Loucy (cell line): ENCODE measurements around the gene DHRS12.
A peak's percentile ranks its signal among the peaks of the same experiment; 100 is the strongest.

ENCODE experiments used
- H2AFZ ChIP-seq: fragments of 200-600 bp; sonication (generic); 2 replicates; pipeline ENCODE4 v1.6.0; 2016; ENCODE audit warnings: antibody characterized with exemption, mild to moderate bottlenecking, low read length, moderate library complexity
- H3F3A ChIP-seq: fragments of 200-600 bp; 2 replicates; pipeline ENCODE4 v1.6.0; 2016; ENCODE audit warnings: antibody characterized with exemption, low read depth, mild to moderate bottlenecking
- H3K27me3 ChIP-seq: fragments of 200-600 bp; sonication (generic); 2 replicates; pipeline ENCODE4 v1.6.1; 2014; ENCODE audit warnings: low read length, mild to moderate bottlenecking; ENCODE audit not compliant: insufficient read depth, poor library complexity, severe bottlenecking
- H3K36me3 ChIP-seq: fragments of 200-600 bp; sonication (generic); 2 replicates; pipeline ENCODE4 v1.6.1; 2016; ENCODE audit warnings: low read length; ENCODE audit not compliant: insufficient read depth
- H3K4me1 ChIP-seq: fragments of 200-600 bp; sonication (generic); 2 replicates; pipeline ENCODE4 v1.5.1; 2014; ENCODE audit warnings: low read length, mild to moderate bottlenecking; ENCODE audit not compliant: insufficient read depth, poor library complexity, severe bottlenecking
- H3K4me2 ChIP-seq: fragments of 200-600 bp; sonication (generic); 2 replicates; pipeline ENCODE4 v1.6.0; 2014; ENCODE audit warnings: antibody characterized with exemption, low read length, low read depth, mild to moderate bottlenecking; ENCODE audit not compliant: poor library complexity, severe bottlenecking
- H3K4me3 ChIP-seq: fragments of 200-600 bp; sonication (generic); 2 replicates; pipeline ENCODE4 v1.5.1; 2014; ENCODE audit warnings: low read length, mild to moderate bottlenecking, mixed read lengths; ENCODE audit not compliant: poor library complexity, severe bottlenecking
- H3K79me2 ChIP-seq: fragments of 200-600 bp; sonication (generic); 2 replicates; pipeline ENCODE4 v1.6.1; 2014; ENCODE audit warnings: low read length; ENCODE audit not compliant: insufficient read depth
- H3K9ac ChIP-seq: fragments of 200-600 bp; sonication (generic); 2 replicates; pipeline ENCODE4 v1.6.0; 2014; ENCODE audit warnings: mild to moderate bottlenecking, low read depth, low read length, moderate library complexity; ENCODE audit not compliant: poor library complexity, severe bottlenecking
- H3K9me2 ChIP-seq: fragments of 200-600 bp; sonication (generic); replicated peaks from 2 replicates; pipeline ENCODE4 v1.6.1; 2016; ENCODE audit warnings: low read depth, low read length, mixed read lengths
- H3K9me3 ChIP-seq: fragments of 200-600 bp; sonication (generic); 2 replicates; pipeline ENCODE4 v1.6.1; 2014; ENCODE audit warnings: mild to moderate bottlenecking, antibody characterized with exemption, low read length, low read depth; ENCODE audit not compliant: insufficient read depth
- H4K20me1 ChIP-seq: fragments of 200-600 bp; sonication (generic); 2 replicates; pipeline ENCODE4 v1.6.0; 2014; ENCODE audit warnings: antibody characterized with exemption, low read length, mild to moderate bottlenecking; ENCODE audit not compliant: insufficient read depth, poor library complexity, severe bottlenecking
- EZH2phosphoT487 ChIP-seq: fragments of 200-600 bp; IDR thresholded peaks from 2 replicates; pipeline ENCODE4 v1.6.1; 2018; ENCODE audit warnings: antibody characterized with exemption, mild to moderate bottlenecking, moderate library complexity, borderline replicate concordance
- TF ChIP-seq, protein P1 (sequence below): fragments of 200-600 bp; sonication (generic); conservative IDR thresholded peaks from 2 replicates; pipeline ENCODE4 v1.5.1; 2014; ENCODE audit warnings: mild to moderate bottlenecking, antibody characterized with exemption, low read length

DHRS12 gene

DNA sequence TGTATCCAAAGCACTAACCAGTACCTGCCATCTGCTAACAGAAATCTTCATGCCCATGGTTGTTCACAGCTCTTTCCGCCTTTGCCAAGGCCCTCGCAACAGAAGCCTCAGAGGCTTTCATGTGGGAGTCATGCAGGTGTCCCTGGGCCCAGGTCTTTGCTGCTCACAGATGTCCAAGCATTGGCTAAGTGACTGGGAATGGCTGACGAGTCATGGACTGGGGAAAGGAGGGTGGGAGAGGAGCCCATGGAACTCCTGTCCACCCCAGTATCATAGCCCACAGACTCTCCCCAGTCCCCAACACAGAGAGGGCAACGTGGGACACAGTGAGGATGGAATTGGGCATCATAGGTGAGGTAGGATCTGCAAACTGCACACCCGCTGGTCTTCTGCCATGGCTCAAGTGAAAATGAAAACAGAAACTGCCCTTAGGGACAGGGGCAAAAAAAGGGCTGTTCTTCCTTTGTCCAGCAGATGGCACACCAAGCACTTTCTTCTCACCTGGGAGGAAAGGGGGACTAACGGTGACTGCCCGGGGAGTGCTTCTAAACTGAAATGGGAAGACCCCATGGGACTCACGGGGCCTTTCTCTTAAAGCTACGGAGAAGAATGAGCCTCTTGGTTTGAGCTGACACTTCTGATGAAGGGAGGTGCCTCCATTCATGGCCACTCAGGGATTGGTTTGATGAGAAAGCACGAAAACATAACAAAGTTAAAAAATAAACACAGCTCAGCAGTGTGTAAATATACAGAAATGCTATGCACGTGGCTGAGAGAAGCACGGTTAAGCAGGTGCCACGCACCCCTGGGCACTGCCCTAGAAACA, 11.1 kb upstream of the DHRS12 start:
- Histone ChIP-seq H3K4me1 (peaks cover 30% of the 10 kb centered on the region), H3K36me3 (no peaks in the 10 kb centered on the region), H3F3A (no peaks in the 10 kb centered on the region), H3K27me3 (no peaks in the 10 kb centered on the region), H4K20me1 (no peaks in the 10 kb centered on the region), H3K9ac (peak overlapping the region; percentile 18), H2AFZ (peak overlapping the region; percentile 69), H3K9me2 (no peaks in the 10 kb centered on the region), H3K4me2 (peak overlapping the region; percentile 60), H3K79me2 (no peaks in the 10 kb centered on the region), H3K9me3 (no peaks in the 10 kb centered on the region), H3K4me3 (peak overlapping the region; percentile 43)
- TF ChIP-seq EZH2phosphoT487, result no peak
- TF ChIP-seq, protein P1, sequence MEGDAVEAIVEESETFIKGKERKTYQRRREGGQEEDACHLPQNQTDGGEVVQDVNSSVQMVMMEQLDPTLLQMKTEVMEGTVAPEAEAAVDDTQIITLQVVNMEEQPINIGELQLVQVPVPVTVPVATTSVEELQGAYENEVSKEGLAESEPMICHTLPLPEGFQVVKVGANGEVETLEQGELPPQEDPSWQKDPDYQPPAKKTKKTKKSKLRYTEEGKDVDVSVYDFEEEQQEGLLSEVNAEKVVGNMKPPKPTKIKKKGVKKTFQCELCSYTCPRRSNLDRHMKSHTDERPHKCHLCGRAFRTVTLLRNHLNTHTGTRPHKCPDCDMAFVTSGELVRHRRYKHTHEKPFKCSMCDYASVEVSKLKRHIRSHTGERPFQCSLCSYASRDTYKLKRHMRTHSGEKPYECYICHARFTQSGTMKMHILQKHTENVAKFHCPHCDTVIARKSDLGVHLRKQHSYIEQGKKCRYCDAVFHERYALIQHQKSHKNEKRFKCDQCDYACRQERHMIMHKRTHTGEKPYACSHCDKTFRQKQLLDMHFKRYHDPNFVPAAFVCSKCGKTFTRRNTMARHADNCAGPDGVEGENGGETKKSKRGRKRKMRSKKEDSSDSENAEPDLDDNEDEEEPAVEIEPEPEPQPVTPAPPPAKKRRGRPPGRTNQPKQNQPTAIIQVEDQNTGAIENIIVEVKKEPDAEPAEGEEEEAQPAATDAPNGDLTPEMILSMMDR, result peak; percentile 94

DNA sequence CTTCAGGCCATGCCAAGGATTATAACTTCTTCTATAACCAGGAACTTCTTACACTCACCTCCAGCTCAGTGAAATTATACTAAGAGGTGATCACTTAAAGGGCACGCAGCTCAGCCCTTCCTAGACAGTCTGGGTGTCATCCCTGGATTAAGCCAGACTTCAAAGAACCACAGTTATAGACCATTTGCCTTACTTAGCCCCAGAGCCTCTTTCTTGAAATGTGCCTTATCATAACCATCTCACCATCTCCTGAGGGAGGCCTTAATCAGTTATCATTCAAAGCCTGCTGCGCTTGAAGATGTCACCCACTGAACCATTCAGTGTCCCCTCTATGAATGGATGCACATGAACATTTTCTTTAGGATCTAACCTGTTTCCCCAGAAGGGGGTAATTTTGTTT, 10.1 kb upstream of the DHRS12 start:
- Histone ChIP-seq H3K79me2 (no peaks in the 10 kb centered on the region), H3K4me3 (no peak overlapping the region), H3K36me3 (no peaks in the 10 kb centered on the region), H3K27me3 (no peaks in the 10 kb centered on the region), H2AFZ (no peak overlapping the region), H3K9me3 (no peaks in the 10 kb centered on the region), H3K9ac (no peak overlapping the region), H3K4me1 (peaks cover 21% of the 10 kb centered on the region), H3K9me2 (no peaks in the 10 kb centered on the region), H4K20me1 (no peaks in the 10 kb centered on the region), H3K4me2 (no peak overlapping the region), H3F3A (no peaks in the 10 kb centered on the region)
- no peak for TF ChIP-seq EZH2phosphoT487

DNA sequence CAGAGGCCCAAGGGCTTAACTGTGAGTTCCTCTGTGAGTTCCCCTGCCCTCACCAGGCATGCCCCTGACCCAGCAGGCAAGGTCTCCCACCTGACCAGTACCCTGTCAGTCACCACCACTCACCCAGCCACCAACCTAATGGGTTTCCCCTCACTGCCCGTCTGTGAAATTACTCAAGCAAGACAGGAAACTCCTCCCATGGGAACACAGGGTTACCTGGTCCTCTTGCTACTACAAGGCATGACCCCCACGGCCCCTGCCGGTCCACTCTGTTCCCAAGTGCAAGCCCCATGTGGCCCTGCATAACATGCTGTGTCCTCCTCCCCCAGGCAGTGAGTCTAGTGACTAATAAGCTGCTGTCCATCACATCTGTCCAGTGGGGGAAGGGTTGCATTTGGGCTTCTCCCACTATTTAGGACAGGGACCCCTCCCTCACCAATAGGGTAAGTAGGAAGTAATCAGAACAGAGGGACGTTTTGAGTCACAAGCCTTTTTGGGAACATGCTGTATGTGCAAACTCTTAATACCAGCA, 8.0 kb upstream of the DHRS12 start:
- no peak overlapping the region for H2AFZ ChIP-seq

More for the DNA sequence above, 8.0 kb upstream of the DHRS12 start:
- H3K9me3 ChIP-seq, result no peaks in the 10 kb centered on the region
- no peak overlapping the region for H3K9ac ChIP-seq
- no peak overlapping the region for H3K4me2 ChIP-seq
- no peaks in the 10 kb centered on the region for H3K9me2 ChIP-seq
- no peak for TF ChIP-seq EZH2phosphoT487
- TF ChIP-seq, protein P1, result no peak
- no peaks in the 10 kb centered on the region for H3K36me3 ChIP-seq
- no peaks in the 10 kb centered on the region for H3K27me3 ChIP-seq
- no peaks in the 10 kb centered on the region for H3K79me2 ChIP-seq
- H3K4me1 ChIP-seq, result peaks cover 21% of the 10 kb centered on the region
- no peaks in the 10 kb centered on the region for H3F3A ChIP-seq
- H4K20me1 ChIP-seq, result no peaks in the 10 kb centered on the region
- H3K4me3 ChIP-seq, result no peak overlapping the region
